ENCODE results near the gene ABCC6.
"Not testable (repeated sequence)": the region's sequence is repeated elsewhere in the genome, so short reads cannot be mapped to it uniquely, and the experiment has no call there.

Gene ABCC6

DNA sequence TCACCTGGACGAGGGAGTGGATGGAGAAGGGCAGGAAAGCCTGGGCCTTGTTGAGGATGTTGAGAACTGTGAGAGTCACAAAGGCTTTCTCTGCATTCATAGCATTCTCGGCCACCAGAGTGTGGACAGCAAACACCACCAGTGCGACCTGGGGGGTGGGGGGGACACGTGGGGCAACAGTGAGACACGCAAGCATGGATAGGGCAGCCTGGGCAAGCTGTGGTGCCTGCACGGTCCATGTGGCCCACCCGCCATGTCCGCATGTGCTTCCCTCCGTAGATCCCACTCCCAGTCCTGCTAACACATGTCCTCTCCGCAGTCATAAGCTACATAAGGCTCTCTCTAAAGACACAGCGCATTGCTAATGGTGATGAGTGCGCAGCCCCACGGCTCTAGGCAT is 34.5 kb downstream of the ABCC6 start:
- no peak for DNase-seq

DNA sequence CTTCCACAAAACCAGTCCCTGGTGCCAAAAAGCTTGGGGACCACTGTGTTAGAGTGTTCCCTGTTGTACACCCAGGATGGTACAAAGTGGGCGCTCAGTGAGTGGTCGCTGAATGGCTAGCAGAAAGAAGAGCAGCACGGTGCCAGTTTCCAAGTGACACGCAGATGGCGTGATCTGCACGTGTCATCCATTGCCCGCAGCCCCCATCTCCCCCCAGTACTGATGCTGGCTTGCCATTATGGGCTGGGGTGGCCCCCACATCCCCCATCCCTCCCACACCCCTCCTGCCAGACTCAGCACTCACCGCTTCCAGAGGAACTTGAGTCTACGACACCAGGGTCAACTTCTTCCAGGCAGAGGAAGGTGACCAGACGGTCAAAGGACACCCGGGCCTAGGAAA is 36.5 kb downstream of the ABCC6 start:
- no peak for DNase-seq

DNA sequence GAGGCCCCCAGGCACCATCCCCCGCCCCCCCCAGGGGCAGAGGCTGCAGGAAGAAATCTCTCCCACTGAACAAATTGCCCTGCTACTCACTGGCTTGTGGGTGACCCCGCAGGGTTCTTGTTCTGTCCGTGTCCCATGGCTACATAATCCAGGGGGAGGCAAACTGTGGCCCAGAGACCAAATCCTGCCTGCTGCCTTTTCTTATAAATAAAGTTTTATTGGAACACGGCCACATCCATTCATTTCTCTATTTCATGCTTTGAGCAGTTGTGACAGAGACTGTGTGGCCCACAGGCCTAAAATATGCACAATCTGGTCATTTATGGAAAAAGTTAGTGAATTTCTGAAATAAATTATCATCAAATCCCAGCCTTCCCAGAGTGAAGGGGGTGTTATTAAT is 38.2 kb downstream of the ABCC6 start:
- no peak for DNase-seq

DNA sequence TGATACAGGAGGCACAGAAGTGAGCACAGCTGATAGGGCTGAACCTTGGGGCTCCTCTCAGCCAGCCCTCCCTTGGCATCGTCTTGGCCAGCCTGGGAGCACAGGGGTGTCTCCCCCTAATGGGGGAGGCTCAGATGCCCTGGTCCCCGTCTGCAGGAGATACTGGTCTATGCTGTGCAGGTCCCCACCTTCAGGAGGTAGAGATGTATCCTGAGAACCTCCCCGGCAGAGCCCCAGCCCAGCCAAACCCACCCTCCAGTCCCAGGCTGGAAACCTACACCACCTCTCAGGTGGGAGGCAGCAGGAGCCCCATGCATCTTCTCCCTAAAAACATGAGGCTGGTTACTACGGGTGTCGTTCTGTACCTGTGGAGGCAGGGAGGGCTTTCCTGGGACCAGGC is 38.7 kb downstream of the ABCC6 start:
- no peak for DNase-seq

DNA sequence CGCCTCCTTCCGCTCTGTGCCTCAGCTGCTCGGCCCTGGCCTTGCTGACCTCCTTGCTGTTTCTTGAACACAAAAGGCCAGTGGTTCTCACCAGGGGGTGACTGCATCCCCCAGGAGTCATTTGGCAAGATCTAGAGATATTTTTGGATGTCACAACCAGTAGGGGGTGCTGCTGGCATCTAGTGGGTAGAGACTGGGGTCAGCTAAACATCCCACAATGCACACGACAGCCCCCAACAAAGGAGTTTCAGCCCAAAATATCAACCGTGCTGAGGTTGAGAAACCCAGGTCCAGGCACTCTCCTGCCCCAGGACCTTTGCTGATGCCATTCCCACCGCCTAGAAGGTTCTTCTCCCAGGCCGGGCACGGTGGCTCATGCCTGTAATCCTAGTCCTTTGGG is 39.7 kb downstream of the ABCC6 start:
- DNase-seq, result no peak

DNA sequence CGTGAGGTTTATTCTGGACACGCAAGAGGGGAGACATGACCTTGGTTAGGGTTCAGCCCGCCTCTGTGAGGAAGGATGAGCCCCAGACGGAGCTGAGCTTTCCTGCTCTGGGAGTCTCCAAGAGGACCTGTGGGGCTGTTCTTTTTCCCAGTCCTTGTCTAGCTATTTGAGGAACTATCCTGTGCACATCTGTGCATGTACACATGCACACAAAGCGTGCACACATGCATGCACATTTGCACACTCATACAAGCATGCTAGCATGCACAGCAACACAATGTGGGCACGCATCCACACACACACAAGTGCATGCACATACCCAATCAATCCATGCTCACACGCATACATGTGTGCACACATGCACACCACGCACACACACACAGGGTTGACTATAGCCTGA is 40.4 kb downstream of the ABCC6 start:
- no peak for DNase-seq

DNA sequence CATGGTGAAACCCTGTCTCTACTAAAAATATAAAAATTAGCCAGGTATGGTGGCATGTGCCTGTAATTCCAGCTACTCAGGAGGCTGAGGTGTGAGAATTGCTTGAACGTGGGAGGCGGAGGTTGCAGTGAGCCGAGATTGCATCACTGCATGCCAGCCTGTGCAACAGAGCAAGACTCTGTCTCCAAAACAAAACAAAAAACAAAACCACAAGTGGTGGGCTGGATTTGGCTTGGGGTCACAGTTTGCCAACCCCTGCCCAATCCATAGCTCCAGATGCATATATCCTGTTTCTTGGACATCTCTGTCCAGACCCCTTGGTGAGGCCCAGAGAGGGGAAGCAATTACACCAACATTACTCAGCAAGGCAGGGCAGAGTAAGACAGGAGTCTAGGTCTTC is 41.5 kb downstream of the ABCC6 start:
- DNase-seq, result not testable (repeated sequence)

DNA sequence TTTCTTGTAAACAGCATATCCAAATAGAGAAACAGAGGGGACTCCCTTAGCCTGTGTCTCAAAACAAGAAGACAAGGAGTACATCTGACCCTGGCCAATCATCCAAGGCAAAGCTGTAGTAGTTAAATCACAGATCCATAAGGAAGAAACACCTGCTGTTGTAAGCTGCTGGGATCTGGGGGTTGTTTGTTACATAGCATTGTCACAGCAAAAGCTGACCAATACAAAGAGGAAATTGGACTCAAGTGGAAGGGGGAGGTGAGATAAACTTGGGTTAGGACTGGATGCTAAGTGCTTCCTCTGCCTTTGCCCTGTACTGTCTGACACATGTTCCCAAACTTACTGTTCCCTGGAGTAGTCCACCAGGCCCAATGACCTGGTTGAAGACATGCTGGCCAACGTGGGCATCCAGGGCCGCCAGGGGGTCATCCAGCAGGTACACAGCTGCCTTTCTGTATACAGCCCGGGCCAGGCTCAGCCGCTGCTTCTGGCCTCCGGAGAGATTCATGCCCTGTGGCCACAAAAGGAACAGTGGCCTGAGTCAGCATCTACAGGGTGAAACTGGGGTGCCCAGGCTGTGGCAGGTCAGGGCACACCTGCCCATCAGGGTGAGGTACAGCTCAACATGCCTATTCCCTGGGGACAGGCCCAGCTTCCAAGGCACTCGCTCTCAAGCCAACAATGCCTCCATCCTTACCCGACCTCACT is 44.7 kb downstream of the ABCC6 start:
- no peak for DNase-seq

DNA sequence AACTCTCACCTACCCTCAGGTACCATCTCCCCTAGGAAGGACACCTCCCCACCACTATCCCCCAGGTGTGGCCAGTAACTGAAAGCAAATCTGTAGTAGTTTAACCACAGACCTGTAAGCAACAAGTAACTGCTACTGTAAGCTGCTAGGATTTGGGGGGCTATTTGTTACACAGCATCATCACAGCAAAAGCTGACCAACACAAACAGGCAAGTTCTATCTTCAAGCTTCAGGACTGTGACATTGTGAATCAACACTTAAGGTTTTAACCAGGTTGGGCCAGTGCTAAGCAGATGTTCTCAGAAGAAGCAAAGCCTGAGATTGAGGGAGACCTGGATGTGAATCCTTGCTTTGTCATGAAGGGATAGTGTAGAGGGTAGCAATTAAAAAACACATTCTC is 47.0 kb downstream of the ABCC6 start:
- no peak for DNase-seq

DNA sequence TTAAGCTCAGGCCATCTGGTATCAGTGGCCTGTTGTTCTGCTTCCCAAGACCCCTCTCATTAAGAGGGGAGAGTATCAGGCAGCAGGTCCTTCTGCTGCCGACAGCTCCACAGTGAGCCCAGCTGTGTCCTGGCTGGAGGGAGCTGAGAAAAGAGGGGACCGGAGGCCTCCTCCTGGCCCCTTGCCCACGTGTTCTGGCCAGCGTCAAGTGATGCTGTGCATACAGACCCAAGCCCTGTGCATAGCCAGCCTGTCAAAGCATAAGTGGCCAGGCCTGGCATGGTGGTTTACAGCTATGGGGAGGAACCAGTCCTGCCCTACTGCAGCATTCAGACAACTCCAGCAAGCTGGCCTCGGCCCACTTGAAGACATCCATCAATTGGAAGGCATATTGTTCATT is 48.0 kb downstream of the ABCC6 start:
- no peak for DNase-seq

DNA sequence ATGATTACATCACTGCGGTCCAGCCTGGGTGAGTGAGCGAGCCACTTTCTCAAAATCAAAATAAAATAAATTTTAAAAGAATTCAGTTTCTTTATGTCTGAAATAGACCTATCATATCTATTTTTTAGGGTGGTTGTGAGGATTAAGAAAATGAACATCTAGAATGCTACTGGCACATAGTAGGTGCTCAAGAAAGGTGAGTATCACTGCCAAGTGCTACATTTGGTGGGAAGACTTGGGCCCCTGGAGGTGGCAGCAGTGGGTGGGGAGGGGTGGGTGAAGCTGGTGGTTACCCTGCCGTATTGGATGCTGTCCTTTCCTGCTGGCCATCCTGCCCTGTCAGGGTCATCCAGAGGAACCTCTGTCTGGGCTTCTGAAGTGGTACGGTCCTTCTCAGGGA is 50.3 kb downstream of the ABCC6 start:
- DNase-seq, result no peak

DNA sequence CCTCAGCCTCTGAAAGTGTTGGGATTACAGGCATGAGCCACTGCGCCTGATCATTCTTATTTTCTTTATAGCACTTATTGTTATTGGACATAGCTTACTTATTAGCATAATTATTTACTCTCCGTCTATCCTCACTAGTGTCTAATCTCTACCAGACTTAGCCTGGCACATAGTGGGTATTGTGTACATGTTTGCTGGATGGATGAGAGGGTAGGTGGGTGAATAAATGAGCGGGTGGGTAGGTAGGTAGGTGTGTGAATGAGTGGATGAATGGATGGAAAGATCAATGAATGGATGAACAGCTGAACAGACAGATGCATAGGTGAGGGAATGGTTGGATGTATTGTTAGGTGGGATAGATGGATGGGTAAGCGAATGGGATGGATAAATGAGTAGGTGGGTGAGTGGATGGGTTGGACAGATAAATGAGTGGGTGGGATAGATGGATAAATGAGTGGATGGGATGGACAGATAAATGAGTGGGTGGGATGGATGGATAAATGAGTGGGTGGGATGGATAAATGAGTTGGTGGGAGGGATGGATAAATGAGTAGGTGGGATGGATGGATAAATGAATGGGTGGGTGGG is 51.9 kb downstream of the ABCC6 start:
- DNase-seq, result no peak

DNA sequence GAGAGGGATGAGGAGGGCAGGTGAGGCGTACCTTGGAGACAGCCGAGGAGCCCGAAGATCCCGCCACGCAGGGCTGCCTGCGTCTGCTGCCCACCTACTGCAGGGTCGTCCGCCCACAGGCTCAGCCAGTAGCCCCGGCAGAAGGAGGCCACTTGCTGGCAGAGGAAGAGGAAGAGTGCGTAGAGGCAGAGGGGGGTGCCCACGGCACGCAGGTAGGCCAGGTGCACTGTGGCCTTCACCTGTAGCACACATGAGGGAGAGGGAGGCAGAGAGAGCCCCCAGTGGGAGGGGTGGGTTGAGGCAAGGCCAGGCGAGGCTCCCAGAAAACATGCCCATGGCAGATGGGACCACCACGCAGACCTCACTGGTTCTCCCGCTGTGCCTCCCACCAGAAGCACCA is 53.7 kb downstream of the ABCC6 start:
- no peak for DNase-seq

DNA sequence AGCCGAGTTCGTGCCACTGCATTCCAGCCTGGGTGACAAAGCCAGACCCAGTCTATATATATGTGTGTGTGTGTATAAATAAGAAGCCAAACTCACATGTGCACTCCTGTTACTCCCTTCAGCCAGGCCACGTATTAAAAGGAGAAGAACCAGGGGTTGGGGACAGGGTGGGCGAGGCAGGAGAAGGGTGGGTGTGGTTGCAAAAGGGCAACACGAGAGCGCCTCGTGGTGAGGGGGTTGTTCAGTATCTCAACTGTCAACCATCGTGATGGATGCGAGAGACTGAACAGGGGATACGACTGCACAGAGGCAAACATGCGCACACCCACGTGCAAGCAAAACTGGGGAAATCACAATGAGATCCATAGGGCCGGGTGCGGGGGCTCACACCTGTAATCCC is 54.9 kb downstream of the ABCC6 start:
- no peak for DNase-seq

DNA sequence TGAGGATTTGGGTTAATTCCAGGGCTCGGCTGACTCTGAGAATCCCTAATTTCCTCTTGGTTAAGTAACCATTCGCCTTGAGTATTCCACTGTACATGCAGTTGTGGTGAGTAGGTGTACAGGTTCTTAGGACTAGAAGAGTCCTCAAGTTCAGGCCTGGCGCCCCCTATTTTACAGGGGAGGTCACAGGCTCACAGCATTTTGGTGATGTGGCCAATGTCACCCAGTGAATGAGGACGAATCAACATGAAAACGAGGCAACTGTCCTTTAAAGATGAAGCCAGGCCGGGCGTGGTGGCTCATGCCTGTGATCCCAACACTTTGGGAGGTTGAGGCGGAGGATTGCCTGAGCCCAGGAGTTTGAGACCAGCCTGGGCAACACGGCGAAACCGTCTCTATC is 55.4 kb downstream of the ABCC6 start:
- no peak for DNase-seq

DNA sequence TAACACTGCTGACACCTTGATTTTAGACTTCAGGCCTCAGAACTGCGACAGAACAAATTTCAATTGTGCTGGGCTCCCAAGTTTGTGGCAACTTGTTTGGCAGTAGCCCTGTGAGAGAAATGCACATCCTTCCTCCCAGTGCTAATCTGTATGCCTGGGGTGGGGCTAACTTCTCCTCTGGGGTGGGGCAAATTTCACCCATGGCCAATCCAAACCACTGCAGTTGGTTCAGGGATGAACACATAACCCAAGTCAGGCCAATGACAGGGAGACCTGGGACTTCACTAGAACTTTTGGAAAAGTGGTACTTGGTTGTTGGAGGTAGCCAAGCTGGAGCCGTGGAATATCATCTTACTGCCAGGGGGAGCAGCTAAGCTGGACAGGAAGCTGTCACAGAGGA is 56.3 kb downstream of the ABCC6 start:
- DNase-seq, result no peak

DNA sequence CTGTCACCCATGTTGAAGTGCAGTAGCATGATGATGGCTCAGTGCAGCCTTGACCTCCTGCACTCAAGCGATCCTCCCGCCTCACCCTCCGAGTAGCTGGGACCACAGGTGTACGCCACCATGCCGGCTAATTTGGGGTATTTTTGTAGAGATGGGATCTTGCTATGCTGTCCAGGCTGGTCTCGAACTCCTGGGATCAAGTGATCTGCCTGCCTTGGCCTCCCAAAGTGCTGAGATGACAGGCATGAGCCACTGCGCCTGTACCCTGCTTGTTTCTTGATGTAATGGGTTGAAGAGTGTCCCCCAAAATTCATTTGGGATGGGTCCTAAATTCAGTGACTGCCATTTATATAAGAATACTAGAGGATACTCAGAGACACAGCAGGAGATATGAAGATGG is 57.2 kb downstream of the ABCC6 start:
- no peak for DNase-seq

DNA sequence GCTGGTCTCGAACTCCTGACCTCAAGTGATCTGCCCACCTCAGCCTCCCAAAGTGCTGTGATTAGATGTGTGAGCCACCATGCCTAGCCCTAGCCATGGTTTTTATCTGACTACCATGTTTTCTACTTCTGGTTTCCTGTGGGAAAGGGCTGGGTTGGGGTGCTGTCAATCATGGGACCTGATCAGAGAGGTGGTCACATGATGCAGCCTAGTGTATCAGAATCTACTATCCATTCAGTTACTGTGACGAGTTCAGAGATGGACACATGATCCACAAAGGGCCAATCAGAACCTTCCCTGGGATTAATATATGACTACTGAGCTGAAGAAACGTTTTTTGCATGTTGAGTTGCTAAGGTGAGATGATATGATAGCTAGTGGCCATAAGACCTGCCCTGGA is 59.1 kb downstream of the ABCC6 start:
- DNase-seq, result no peak

DNA sequence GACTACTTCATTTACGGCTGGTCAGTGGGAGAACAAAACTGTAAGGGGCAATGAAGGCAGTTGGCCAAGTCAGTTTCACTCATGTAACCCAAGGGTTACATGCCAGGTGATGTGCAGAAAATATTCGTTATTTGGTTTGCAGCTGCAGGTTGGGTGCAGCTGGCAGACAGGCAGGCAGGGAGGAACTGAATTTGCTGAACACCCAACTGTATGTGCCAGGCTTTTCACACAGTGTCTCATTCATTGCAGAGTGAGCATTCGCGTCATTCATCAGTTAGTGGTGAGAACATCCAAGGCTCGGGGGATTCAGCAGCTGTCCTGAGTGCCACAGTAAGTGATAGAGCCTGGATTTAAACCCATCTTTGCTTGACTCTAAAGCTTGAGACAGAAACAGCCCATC is 59.7 kb downstream of the ABCC6 start:
- peak; percentile 7 to 55 for DNase-seq

DNA sequence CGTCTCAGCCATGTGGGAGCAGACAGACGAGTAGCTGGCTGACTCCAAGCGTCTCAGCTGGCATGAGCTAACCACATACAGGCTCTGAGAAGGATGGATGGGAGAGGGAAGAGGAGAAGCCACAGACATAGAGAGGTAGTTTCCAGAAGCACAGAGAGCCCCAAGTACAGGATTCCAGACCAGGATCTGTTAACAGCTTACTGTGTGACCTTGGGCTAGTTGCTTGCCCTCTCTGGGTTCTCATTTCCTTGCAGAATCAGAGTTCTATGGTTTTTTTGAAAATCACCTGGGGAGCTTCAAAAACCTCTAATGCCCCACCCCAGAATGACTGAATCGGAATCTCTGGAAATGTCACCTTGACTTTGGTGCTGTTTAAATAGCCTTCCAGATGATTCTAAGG is 60.2 kb downstream of the ABCC6 start:
- DNase-seq, result no peak

DNA sequence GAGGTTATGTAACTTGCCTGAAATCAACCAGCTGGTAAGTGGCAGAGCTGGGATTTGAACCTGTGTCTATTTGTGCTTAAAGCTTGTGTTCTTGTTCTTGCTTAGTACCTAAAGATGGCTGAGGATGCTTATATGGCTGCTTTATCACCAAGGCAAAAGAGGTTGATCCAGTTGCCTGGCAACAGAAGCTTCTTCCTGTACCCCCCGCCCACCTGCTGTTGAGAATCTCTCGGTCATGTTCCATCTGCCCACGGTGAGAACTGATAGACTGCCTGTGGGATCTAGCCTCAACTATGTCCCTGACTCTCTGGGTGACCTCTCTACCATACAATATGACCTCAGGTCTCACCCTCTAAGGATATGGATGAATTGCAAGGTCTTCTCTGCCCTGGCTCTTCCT is 60.7 kb downstream of the ABCC6 start:
- no peak for DNase-seq

DNA sequence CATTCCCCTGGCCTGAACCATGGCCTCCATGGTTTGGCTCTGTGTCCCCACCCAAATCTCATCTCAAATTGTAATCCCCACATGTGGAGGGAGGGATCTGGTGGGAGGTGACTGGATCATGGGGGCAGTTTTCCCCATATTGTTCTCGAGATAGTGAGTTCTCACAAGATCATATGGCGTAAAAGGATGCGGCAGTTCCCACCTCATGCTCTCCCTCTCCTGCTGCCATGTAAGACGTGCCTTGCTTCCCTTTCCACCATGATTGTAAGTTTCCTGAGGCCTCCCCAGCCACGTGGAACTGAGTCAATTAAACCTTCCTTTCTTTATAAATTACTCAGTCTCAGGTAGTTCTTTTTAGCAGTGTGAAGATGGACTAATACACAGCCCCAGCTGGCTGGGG is 61.5 kb downstream of the ABCC6 start:
- DNase-seq, result not testable (repeated sequence)

DNA sequence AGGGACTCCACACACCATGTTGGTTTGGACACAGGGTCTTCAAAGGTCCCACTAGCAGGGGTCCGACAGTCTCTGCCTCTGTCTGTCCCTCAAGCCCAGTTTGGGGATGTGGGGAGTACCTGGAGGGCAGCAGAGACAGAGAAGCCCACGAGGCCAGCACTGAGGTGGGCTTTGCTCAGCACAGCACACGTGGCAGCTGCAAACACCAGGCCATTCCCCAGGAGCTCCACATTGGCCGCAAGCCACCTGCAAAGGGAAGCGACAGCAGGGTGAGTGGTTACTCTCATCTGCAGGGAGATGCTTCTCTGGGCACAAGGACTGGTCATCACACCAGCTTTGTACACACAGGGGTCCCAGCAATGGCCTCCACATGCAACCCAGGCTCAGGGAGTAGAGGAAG is 62.0 kb downstream of the ABCC6 start:
- no peak for DNase-seq

DNA sequence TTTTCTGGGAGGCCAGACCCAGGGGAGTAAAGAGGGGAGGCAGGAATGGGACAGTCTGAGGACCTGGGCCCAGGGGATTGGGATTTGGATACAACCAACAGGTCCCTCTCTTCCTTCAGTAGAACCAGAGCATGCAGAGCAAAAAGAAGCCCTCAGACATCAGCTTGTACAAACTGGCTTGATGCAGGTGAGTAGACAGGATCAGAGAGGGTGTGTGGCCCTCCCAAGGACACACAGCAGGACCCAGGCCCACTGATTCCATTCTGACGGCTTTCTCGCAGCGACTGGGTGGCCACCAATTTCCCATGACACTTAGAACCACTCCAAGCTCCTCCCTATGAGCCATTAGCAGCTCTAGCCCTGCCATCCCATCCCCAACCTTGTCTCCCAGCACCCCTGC is 63.6 kb downstream of the ABCC6 start:
- DNase-seq, result no peak

DNA sequence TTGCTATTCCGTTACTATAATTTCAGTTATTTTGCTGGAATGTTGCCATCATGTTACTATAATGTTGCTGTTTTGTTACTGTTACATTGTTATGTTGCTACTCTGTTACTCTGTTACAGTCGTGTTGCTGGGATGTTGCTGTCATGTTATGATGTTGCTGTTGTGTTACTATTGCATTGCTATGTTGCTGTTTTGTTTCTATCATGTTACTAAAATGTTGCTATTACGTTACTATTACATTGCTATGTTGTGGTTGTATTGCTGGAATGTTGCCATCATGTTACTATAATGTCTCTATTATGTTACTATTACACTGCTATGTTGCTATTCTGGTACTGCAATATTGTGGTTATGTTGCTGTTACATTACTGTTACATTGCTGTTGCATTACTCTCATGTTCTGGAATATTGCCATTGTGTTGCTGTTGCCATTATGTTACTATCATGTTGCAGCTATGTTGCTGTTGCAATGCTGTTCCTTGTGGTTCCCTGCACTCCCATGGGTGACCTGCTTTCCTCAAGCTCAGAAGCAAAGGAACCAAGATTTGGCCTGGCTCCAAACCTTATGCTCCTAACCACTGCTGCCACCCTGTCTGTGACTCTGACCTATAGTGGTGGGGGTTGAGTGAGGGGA is 64.4 kb downstream of the ABCC6 start:
- no peak for DNase-seq
